Sigmoid colon (tissue), 7 donors: Measurements from ENCODE around the gene FHAD1. TPM values are rescaled to one million over a fixed set of nuclear protein-coding genes. Genes with fewer than 3 reads are reported as not detected.

ENCODE experiments used
- DNase-seq: peaks from one replicate; pipeline ENCODE4 v3.0.0-alpha.2; 2019
- H3K27ac ChIP-seq, 4 donors: fragments of 200-600 bp; sonication (generic); one replicate each; pipeline ENCODE4 v1.5.1; 2016 to 2019; ENCODE audit warnings: mild to moderate bottlenecking in 1 of 4
- H3K27me3 ChIP-seq, 3 donors: fragments of 200-600 bp; sonication (generic); one replicate each; pipeline ENCODE4 v1.5.1; 2019; ENCODE audit warnings: mild to moderate bottlenecking in 1 of 3
- H3K36me3 ChIP-seq, 4 donors: fragments of 200-600 bp; sonication (generic); one replicate each; pipeline ENCODE4 v1.5.1; 2016 to 2019
- H3K4me1 ChIP-seq, 4 donors: fragments of 200-600 bp; sonication (generic); one replicate each; pipeline ENCODE4 v1.5.1; 2017 to 2019
- H3K4me3 ChIP-seq, 4 donors: fragments of 200-600 bp; sonication (generic); one replicate each; pipeline ENCODE4 v1.5.1; 2017 to 2019; ENCODE audit warnings: mild to moderate bottlenecking in 2 of 4, moderate library complexity in 1 of 4
- H3K9me3 ChIP-seq, 4 donors: fragments of 200-600 bp in 3 of 4; sonication (generic) in 3 of 4; one replicate each; pipeline versions ENCODE4 v1.5.1 to v1.6.1; 2013 to 2019
- CTCF ChIP-seq, 4 experiments: fragments of 450-650 bp in 3 of 4; fragments of 200-600 bp in 1 of 4; IDR thresholded peaks; one replicate each; pipeline ENCODE4 v1.5.1; 2016 to 2019; ENCODE audit warnings: antibody characterized with exemption in 4 of 4, mild to moderate bottlenecking in 3 of 4, moderate library complexity in 2 of 4
- EP300 ChIP-seq, 4 donors: sonication (generic); formaldehyde crosslinking; IDR thresholded peaks; one replicate each; pipeline ENCODE4 v1.6.1; 2017; ENCODE audit warnings: antibody characterized with exemption in 4 of 4
- POLR2A ChIP-seq, 2 donors: fragments of 450-650 bp; IDR thresholded peaks; one replicate each; pipeline ENCODE4 v1.6.1; 2016; ENCODE audit warnings: antibody characterized with exemption in 2 of 2, mild to moderate bottlenecking in 2 of 2, moderate library complexity in 2 of 2
- POLR2AphosphoS5 ChIP-seq, 4 donors: sonication (generic); formaldehyde crosslinking; IDR thresholded peaks; one replicate each; pipeline ENCODE4 v1.6.1; 2017; ENCODE audit warnings: antibody characterized with exemption in 4 of 4
- WGBS, 2 donors: extraction: QIAGEN DNeasy Blood & Tissue Kit; methylation state at CpG; one replicate each; pipeline ENCODE4 v1.1.7; 2013; 5-methylcytosine and 5-hydroxymethylcytosine counted together
- intact Hi-C: fragments of 100-400 bp; cut with DNase I; formaldehyde crosslinking; loops from one replicate; pipeline ENCODE4 v1.15.1; 2023
- polyA plus RNA-seq, 3 donors: library from polyadenylated mRNA; stranded (reverse); fragments of 200-250 nt; gene quantifications; one replicate each; pipeline ENCODE4 v1.2.3, GENCODE V29; 2013
- total RNA-seq, 4 donors: library from RNA; depleted of rRNA; stranded (reverse); fragments of >200 nt; gene quantifications; one replicate each; pipeline ENCODE4 v1.1.0, GENCODE V29; 2016
- donor health status: healthy with polysubstance abuse.
- donor health status: Bipolar disorder and iron deficiency.
- donor health status: healthy.

FHAD1 gene
- total and polyA plus RNA-seq, 7 donors: 0.27 to 1.8 (median 0.92) TPM; not detected in 2

GRCh38 chr1:15323989-15324868 is 77.2 kb downstream of the FHAD1 start:
- intact Hi-C loops: loop anchor here (1.0 kb wide), 2 partner anchors 103 to 107 kb away; no protein-coding TSS in a partner anchor
- no peak for DNase-seq
- H3K9me3 ChIP-seq: no peaks in the 10 kb centered on the region
- TF ChIP-seq POLR2A (IDR thresholded peaks at IDR 0.05) (no peak), POLR2AphosphoS5 (IDR thresholded peaks at IDR 0.05) (no peak), CTCF (IDR thresholded peaks at IDR 0.05) (no peak), EP300 (IDR thresholded peaks at IDR 0.05) (no peak)
- H3K27ac ChIP-seq: no peak overlapping the region
- peaks cover 0 to 30% (median 24%) of the 10 kb centered on the region in 4 donors for H3K4me1 ChIP-seq
- H3K36me3 ChIP-seq: no peaks in the 10 kb centered on the region
- no peak overlapping the region for H3K4me3 ChIP-seq
- WGBS, 2 donors: 54 to 69% methylated on average over 24 of the region's 24 CpGs
- H3K27me3 ChIP-seq: no peaks in the 10 kb centered on the region

- H3K27ac ChIP-seq: no peak overlapping the region
- DNase-seq: no peak
- H3K9me3 ChIP-seq: no peaks in the 10 kb centered on the region
- intact Hi-C loops: no loop called here
- no peaks in the 10 kb centered on the region for H3K27me3 ChIP-seq
- TF ChIP-seq CTCF (IDR thresholded peaks at IDR 0.05): no peak
- no peak for TF ChIP-seq POLR2AphosphoS5 (IDR thresholded peaks at IDR 0.05)
- no peak for TF ChIP-seq EP300 (IDR thresholded peaks at IDR 0.05)
- TF ChIP-seq POLR2A (IDR thresholded peaks at IDR 0.05): no peak
- H3K4me1 ChIP-seq: peaks cover 0 to 32% (median 29%) of the 10 kb centered on the region in 4 donors
- H3K4me3 ChIP-seq: no peak overlapping the region
- 52 to 70% methylated on average over 9 of the region's 9 CpGs for WGBS, 2 donors
- H3K36me3 ChIP-seq: no peaks in the 10 kb centered on the region
Observed at GRCh38 chr1:15324869-15325335, 77.9 kb downstream of the FHAD1 start.

GRCh38 chr1:15325375-15326085 is 78.5 kb downstream of the FHAD1 start:
- Histone ChIP-seq H3K27ac (no peak overlapping the region), H3K27me3 (no peaks in the 10 kb centered on the region), H3K4me3 (no peak overlapping the region), H3K36me3 (no peaks in the 10 kb centered on the region), H3K9me3 (no peaks in the 10 kb centered on the region), H3K4me1 (peaks cover 0 to 32% (median 29%) of the 10 kb centered on the region in 4 donors)
- WGBS, 2 donors: 93 to 95% methylated on average over 4 of the region's 4 CpGs
- intact Hi-C loops: no loop called here
- no peak for DNase-seq
- no peak for TF ChIP-seq CTCF (IDR thresholded peaks at IDR 0.05)
- TF ChIP-seq POLR2AphosphoS5 (IDR thresholded peaks at IDR 0.05): no peak
- TF ChIP-seq EP300 (IDR thresholded peaks at IDR 0.05): no peak
- no peak for TF ChIP-seq POLR2A (IDR thresholded peaks at IDR 0.05)

GRCh38 chr1:15326691-15327588 is 79.9 kb downstream of the FHAD1 start:
- WGBS, 2 donors: 76 to 84% methylated on average over 30 of the region's 30 CpGs
- peaks cover 0 to 32% (median 29%) of the 10 kb centered on the region in 4 donors for H3K4me1 ChIP-seq
- H3K27me3 ChIP-seq: no peaks in the 10 kb centered on the region
- no peak for TF ChIP-seq EP300 (IDR thresholded peaks at IDR 0.05)
- TF ChIP-seq POLR2AphosphoS5 (IDR thresholded peaks at IDR 0.05): no peak
- no peak for TF ChIP-seq POLR2A (IDR thresholded peaks at IDR 0.05)
- no peak for TF ChIP-seq CTCF (IDR thresholded peaks at IDR 0.05)
- H3K27ac ChIP-seq: no peak overlapping the region
- DNase-seq: no peak
- no peak overlapping the region for H3K4me3 ChIP-seq
- H3K36me3 ChIP-seq: no peaks in the 10 kb centered on the region
- intact Hi-C loops: no loop called here
- no peaks in the 10 kb centered on the region for H3K9me3 ChIP-seq
